ENCODE measurements around the gene WASF2.

Gene WASF2

DNA sequence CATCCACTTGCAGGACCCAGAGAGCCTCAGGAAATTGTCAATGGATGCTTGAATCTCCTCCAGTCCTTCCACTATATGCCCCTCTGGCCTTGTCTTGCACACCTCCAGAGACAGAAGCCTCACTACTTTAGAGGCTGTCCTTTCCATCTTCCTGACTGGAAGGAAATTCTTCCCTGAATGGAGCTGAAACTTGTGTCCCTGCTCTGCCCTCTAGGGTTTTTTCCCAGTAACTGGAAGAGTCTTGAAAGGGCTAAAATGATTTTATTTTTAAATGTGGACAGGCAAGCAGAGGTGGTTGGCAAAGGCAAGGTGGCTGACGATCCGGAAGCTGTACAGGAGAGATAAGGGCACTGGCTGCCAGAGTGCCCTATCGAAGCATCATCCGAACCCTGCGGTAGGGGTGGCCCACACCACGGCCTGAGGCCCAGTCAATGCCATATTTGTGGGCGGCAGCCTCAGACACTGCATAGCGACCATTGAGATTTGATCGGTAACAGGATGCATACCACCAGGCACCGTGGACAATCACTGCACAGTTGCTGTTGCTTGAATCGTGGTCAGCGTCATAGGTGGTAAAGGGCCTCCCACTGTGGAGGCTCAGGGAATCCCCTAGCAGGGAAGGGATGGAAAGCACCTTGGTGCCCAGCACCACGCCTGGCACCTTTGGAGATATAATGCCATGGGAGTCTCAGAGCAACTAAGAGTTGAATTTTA lies 120.9 kb downstream of the WASF2 start:
- DNase-seq, result peak; percentile 22

DNA sequence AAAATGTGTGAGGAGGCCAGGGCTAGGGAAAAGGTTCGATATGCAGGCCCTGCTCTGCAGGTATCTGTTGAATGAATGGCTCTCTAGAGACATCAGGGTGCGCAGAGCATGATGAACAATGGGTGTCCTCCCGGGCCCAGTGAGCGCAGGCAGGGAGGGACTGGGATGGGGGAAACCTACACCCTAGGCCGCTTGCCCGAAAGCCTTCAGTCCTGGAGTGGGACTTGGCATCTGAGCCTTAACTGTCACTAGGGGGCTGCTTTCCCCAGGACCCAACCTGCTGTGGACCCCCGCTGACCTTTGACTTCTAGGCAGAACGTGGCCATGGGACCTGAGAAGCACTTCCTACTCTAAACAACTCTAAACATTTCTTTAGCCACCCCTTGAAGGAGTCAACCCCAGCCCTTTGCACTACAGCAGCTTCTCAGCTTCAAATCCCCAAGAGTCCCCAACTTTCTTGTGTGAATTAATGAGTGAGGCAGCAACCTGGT lies 122.8 kb downstream of the WASF2 start:
- DNase-seq, result no peak

- DNase-seq, result peak; percentile 16
These were observed 123.4 kb downstream of the WASF2 start, which contains the start of gene MAP3K6 for GRCh38 chr1:27366411-27367159. Gene MAP3K6 (minus strand): TSS chr1:27366961. CDS start chr1:27366597, 364 bp downstream.

GRCh38 chr1:27366113-27366410 lies 123.9 kb downstream of the WASF2 start:
- DNase-seq, result peak; percentile 9

DNA sequence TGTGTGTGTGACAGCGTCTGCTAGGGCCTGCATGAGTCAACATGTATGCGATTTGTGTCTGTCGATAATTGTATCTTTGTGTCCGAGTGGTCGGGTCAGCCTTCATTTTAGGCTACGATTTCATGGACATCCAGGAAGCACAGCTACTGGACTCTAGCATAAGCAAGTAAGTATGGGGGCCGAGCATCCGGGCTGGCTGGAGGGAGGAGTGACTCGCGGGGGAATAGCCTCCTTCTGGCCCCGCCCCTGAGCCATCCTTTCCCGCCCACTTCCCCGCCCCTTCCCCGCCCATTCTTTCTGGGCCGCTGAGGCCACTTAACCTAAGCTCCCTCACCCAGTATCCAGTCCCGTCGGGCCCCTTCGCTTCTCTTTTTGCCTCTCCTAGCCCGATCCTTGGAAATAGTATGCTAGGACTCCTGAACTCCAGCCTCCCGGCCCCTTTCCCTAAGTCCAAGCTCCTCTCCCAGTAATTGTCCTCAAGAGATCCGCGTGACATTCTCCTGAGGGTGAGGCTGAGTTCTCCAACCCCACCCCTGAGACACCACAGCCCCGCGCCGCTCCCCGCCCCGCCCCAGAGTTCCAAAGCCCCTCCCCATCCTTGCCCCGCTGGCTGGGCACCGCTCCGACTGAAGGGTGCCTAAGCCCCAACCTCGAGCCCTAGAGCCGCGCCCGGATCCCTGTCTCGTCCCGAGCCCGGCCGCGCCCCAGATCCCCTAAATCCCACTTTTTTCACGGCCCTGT lies 124.4 kb downstream of the WASF2 start:
- DNase-seq, result peak; percentile 43

DNA sequence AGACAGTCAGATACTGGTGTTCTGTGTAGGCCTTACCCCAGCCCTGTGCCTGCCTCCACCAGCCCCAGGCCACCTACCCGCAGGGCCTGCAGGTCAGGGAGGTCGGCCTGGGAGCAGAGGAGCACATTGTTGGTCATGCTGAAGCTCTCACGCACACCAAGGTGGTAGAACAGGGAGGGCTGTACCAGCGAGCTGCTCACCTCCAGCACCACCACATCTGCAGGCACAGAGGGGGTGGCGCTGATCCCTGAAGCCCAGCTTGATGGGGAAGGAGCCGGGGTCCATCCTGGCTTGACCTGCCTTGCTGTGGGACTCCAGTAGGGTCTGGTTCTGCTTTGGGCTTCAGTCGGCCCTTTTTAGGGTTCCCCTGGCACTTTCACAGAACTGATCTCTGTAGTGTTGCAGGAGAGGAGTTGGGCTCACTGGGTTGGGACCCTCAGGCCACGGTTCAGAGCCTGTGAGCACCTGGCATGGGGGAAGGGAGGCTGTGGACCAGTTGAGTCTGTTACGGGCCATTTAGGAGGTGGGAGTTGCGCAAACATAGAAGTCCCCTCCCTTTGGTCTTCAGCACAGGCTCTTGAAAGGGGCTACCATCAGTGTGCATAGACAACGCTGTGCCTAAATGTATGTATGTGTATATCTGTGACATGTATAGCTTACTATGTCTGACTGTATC lies 125.1 kb downstream of the WASF2 start:
- DNase-seq, result no peak

DNA sequence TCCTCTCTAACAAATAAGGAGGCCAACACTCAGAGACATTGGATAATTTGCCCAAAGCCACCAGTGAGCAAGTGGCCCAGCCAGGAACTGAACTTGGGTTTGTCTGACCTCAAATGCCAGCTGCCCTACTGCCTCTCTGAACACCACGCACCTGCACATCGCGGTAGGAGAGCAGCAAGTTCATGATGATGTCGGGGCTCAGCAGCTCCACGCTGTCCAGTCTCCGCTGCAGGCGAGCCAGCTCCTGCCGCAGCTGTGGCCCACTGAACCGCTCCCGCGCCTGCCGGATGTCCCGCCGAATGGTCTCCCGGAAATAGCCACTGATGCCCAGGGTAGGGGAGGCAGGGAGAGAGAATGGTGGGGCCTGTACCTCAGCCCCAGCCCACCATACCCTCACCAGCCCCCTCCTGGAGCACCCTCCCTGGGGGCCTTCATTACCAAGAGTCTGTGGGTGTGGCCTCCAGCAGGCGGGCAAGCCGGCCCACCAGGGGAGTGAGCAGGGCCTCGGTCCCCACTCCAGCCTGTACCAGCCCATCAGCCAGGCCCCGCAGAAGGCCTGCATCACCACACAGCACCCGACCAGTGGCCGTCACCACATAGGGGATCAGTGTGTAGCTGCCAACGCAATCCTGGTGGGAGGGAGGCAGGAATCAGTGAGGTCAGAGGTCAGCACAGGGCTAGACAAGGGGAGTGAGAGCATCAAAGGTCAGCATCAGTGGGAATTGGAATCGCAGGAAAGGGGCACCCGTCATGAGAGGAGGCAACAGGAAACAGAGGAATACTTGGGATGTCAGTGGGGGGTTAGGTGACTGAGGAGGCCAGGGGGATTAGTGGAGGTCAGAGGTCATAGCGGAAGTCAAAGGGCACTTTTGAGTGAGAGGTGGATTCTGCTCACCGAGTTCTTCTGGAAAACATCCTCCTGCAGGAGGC lies 125.9 kb downstream of the WASF2 start:
- DNase-seq, result no peak

DNA sequence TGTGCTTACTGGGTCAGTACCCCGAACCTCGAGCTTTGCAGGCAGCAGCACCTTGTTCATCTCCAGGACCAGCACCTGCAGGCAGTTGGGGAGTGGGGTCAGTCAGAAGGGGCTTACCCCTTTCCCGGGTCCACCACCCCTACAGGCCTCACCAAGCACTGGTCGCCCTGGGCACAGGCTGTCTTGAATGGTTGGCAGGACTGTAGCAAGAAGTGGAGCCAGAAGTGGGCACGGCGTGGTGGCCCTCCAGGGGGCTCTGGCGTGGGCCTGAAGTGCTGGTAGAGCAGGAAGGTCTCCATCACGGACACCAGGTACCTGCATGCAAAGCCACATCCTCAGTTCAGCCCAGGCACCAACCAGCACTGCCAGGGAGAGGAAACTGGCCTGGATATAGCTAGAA lies 128.4 kb downstream of the WASF2 start:
- no peak for DNase-seq

GRCh38 chr1:27361044-27361402 lies 128.9 kb downstream of the WASF2 start:
- DNase-seq, result no peak

DNA sequence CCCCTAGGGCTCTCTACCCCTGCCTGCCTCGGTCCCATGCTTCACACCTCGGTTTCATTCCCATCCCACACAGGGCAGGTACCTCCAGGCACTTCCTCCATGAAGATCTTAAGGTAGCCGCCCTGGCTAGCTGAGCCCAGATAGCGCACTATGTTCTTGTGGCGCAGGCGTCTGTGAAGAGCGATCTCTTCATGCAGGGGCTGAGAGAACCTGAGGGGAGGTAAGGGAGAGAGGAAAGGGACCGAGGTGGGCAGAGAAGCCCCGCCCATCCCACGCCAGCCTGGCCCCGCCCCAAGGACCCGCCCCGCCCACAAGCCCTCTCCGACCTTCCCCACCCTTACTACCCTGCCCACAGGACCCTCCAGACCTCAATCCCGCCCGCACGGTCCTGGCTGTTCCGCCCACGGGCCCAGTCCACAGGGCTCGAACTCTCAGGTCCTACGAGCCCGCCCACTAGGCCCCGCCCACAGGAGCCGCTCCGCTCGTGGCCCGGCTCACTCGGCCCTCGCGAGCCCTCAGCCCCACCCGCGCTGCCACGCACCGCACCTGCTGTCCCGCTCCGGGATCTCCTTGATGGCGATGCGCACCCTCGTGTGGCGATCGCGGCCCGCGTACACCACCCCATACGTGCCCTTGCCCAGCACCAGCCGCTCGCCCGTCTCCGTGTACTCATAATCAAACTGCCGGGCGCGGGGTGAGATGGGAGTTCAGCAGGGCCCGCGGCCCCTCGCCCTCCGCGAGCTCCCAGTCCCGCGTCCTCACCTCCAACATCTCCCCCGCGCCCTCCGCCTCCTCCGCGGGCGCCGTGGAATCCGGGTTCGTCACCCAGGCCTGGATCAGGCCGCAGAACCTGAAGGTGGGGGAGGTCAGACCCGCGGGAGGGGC lies 129.6 kb downstream of the WASF2 start:
- no peak for DNase-seq

GRCh38 chr1:27359822-27360158 lies 130.2 kb downstream of the WASF2 start:
- DNase-seq, result no peak

DNA sequence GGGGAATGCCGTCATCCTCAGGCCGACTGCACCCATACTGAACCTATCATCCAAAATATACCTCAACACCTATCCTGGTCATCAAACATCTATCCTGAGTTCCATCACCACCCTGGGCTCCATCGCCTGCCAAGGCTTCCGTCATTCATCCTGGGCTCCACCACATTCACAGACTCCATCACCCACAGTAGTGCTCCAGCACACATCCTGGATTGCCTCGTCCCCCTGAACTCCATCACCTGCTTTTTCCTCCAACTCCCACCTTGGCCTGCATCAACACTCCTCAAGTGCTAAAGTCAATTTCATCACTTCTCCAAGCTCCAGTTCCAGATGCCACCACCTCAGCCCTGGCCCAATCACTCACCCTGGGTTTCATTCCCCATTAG lies 131.0 kb downstream of the WASF2 start:
- DNase-seq, result no peak

DNA sequence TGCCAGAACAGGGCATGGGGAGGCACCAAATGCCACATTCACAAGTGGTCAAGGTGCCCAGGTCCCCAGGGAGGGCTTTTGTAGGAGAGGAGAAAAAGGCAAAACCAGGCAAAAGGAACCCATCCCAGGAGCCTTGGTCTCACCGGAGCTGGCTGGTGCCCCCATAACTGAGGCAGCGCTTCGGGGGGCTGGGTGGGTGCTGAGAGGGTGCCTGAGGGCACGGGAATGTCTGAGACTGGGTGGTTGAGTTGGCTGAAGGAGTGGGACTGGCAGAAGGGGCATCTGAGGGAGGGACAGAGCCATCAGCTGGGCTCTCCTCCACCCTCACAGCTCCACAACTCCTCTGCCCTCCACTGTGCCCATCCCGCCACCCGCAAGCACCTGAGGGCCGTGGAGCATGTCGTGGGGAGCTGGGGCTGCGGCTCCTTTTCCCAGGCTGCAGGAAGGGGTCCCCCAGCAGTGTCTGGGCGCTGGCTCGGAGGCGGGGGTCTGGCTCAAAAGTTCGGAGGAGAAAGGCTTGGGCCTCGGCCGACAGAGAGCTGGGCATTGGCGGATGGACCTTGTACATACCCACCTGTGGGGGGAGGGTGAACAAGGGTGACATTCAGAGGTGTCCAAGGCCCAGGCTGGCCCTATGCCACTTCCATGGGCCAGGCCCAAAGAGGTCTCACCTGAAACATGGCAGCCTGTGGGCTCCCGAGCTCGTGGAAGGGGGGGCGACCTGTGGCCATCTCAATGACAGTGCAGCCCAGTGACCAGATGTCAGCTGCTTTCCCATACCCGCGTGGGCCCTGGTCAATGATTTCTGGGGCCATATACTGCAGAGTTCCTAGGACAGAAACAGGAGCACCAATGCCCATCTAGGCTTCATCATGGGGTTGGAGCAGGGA lies 131.7 kb downstream of the WASF2 start:
- no peak for DNase-seq

- DNase-seq, result no peak
These were observed 132.5 kb downstream of the WASF2 start for GRCh38 chr1:27357281-27358037.

DNA sequence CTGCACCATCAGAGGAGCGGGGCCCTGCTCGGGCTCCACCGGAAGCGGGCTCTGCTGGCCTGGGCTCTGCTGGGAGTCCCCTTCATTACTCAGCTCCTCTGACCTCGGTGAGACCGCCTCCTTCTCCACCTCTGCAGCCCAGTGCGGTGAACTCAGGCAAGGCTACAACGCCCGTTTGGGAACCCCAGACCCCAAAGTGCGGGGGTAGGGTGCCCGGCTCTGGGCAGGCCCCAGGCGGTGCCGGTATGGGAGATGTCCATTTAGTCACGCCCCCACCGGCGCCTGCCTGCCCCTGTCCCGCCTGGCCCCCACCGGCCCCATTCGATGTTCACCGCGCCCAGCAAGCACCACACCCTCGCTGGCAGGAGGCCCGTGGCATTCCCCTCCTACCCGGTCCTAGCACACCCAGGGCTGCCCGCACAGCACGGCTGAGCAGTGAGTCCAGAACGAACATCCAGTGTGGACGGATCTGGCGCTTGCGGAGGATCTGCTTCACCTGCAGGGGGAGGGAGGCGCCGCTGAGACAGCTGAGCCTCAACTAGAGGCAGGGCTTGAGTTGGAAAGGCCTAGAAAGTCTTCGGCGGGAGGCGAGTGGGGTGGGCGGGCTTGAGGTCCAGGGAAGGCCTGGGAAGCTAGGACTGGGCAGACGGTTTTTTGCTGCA lies 133.2 kb downstream of the WASF2 start:
- DNase-seq, result no peak

DNA sequence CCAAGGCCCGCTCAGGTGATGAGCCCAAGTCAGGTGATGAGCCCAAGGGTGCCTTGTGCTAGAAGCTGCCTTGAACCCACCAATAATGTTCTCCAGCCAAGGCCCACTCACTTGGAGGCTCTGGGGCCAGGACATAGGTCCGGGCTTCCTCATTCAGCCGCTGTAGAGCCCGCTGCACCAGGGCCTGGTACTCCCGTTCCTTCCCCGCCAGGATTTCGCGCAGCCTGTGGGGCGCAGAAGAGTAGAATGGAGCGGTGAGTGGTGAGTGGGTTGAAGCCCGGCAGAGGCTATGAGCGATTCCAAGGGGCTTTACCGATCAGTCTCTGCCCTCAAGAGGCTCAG lies 133.7 kb downstream of the WASF2 start:
- no peak for DNase-seq

GRCh38 chr1:27355683-27356082 lies 134.3 kb downstream of the WASF2 start:
- DNase-seq, result no peak
